ENCODE measurements around the gene CTNNAL1. TPM values are rescaled to one million over a fixed set of nuclear protein-coding genes. Genes with fewer than 3 reads are reported as not detected.

The CTNNAL1 gene
- total and polyA plus RNA-seq, 2 donors (not counting 1 experiment from before 2014, with no cell fraction given) = 0.04 to 1.5 TPM

DNA sequence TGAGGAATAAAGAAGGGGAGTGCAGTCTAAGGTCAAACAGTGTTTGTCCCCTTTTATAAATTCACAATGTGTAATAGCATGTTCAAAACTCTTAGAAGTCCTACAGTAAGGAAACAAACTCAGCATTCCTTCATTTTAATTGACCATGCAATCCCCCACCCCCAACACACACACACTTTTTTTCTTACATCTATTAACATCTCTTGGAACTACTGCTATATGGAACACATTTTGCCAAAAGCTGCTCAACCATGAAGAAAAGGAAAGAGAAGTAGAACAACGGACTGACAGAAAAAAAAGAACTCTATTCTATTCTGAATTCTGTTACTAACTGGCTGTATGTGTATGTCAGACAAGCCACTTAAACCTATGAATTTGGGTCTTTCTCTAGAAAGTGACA, 2.8 kb upstream of the CTNNAL1 start:
- no peak overlapping the region for H3K9ac ChIP-seq (ENCODE audit: low read length)
- no peaks in the 10 kb centered on the region for H3K9me3 ChIP-seq (ENCODE audit: control extremely low read depth in 1 of 3, control insufficient read depth in 2 of 3, insufficient read depth in 1 of 3, low read length in 2 of 3)
- no peak overlapping the region for H3K4me3 Mint-ChIP-seq
- ATAC-seq (ENCODE audit: low read depth) (no peak), DNase-seq (no peak)
- no peaks in the 10 kb centered on the region for H4K20me1 ChIP-seq (ENCODE audit: control insufficient read depth, insufficient read depth, low read length, poor library complexity, severe bottlenecking)
- no CpG with 5 or more reads among the region's 1 CpG for WGBS (ENCODE audit: insufficient coverage)
- no peak overlapping the region for H3K4me3 ChIP-seq (ENCODE audit: control extremely low read depth in 1 of 5, extremely low read depth in 1 of 5, insufficient read depth in 1 of 5, low read depth in 2 of 5, low read length in 4 of 5)
- H2AFZ ChIP-seq (ENCODE audit: insufficient read depth, low read depth, low read length, poor library complexity, severe bottlenecking) = no peak overlapping the region
- H3K4me1 ChIP-seq (ENCODE audit: control insufficient read depth in 2 of 2, insufficient read depth in 2 of 2, low read length in 2 of 2) = peaks cover 13 to 19% of the 10 kb centered on the region in 2 donors
- ChIA-PET CTCF (no interaction called here), POLR2A (no interaction called here)
- H3K36me3 ChIP-seq (replicated peaks in 1 of 2; ENCODE audit: control extremely low read depth in 1 of 2, control insufficient read depth in 1 of 2, extremely low read depth in 1 of 2, insufficient read depth in 2 of 2, low read length in 1 of 2) = peaks cover 6% of the 10 kb centered on the region in 2 experiments
- H3K4me2 ChIP-seq (replicated peaks; ENCODE audit: low read depth, low read length, poor library complexity, severe bottlenecking) = no peak overlapping the region
- H3K27me3 ChIP-seq (replicated peaks in 1 of 4; ENCODE audit: control extremely low read depth in 1 of 4, control insufficient read depth in 3 of 4, insufficient read depth in 4 of 4, low read length in 3 of 4) = peaks cover 0 to 9% (median 3%) of the 10 kb centered on the region in 4 experiments
- TF ChIP-seq EZH2 (IDR thresholded peaks at IDR 0.05; ENCODE audit: borderline replicate concordance, insufficient read depth, low read depth, low read length, poor library complexity, severe bottlenecking) = no peak
- H3K27ac ChIP-seq (ENCODE audit: low read length in 2 of 2) = peak overlapping the region in 1 of 2 donors; percentile 16
- intact Hi-C loops (cut with micrococcal nuclease) = loop anchor here (10.0 kb wide), 1 partner anchor 399 kb away; no protein-coding TSS in a partner anchor
- H3K27me3 Mint-ChIP-seq = peaks cover under 1% of the 10 kb centered on the region
- no peak overlapping the region for H3K27ac Mint-ChIP-seq
- H3K4me1 Mint-ChIP-seq = peaks cover 36% of the 10 kb centered on the region
- H3K79me2 ChIP-seq (ENCODE audit: control insufficient read depth, insufficient read depth, low read length) = no peaks in the 10 kb centered on the region
- no peaks in the 10 kb centered on the region for H3K9me3 Mint-ChIP-seq (ENCODE audit: insufficient read depth)

- H3K79me2 ChIP-seq (ENCODE audit: control insufficient read depth, insufficient read depth, low read length) = no peaks in the 10 kb centered on the region
- peaks cover 16 to 19% of the 10 kb centered on the region in 2 donors for H3K4me1 ChIP-seq (ENCODE audit: control insufficient read depth in 2 of 2, insufficient read depth in 2 of 2, low read length in 2 of 2)
- CTCF ChIA-PET = no interaction called here
- POLR2A ChIA-PET = no interaction called here
- no peak overlapping the region for H3K4me3 ChIP-seq (ENCODE audit: control extremely low read depth in 1 of 5, extremely low read depth in 1 of 5, insufficient read depth in 1 of 5, low read depth in 2 of 5, low read length in 4 of 5)
- Mint-ChIP-seq H3K9me3 (ENCODE audit: insufficient read depth) (no peaks in the 10 kb centered on the region), H3K27me3 (peaks cover 6% of the 10 kb centered on the region), H3K27ac (peak overlapping the region; percentile 43), H3K4me1 (peaks cover 42% of the 10 kb centered on the region), H3K4me3 (peak overlapping the region; percentile 94)
- peaks cover 0 to 16% (median 10%) of the 10 kb centered on the region in 4 experiments for H3K27me3 ChIP-seq (replicated peaks in 1 of 4; ENCODE audit: control extremely low read depth in 1 of 4, control insufficient read depth in 3 of 4, insufficient read depth in 4 of 4, low read length in 3 of 4)
- H3K9ac ChIP-seq (ENCODE audit: low read length) = no peak overlapping the region
- WGBS (ENCODE audit: insufficient coverage) = 98% methylated on average over 6 of the region's 7 CpGs
- H3K27ac ChIP-seq (ENCODE audit: low read length in 2 of 2) = no peak overlapping the region
- H2AFZ ChIP-seq (ENCODE audit: insufficient read depth, low read depth, low read length, poor library complexity, severe bottlenecking) = no peak overlapping the region
- peaks cover 0 to 6% of the 10 kb centered on the region in 2 experiments for H3K36me3 ChIP-seq (replicated peaks in 1 of 2; ENCODE audit: control extremely low read depth in 1 of 2, control insufficient read depth in 1 of 2, extremely low read depth in 1 of 2, insufficient read depth in 2 of 2, low read length in 1 of 2)
- TF ChIP-seq EZH2 (IDR thresholded peaks at IDR 0.05; ENCODE audit: borderline replicate concordance, insufficient read depth, low read depth, low read length, poor library complexity, severe bottlenecking) = no peak
- TF ChIP-seq, protein P1, sequence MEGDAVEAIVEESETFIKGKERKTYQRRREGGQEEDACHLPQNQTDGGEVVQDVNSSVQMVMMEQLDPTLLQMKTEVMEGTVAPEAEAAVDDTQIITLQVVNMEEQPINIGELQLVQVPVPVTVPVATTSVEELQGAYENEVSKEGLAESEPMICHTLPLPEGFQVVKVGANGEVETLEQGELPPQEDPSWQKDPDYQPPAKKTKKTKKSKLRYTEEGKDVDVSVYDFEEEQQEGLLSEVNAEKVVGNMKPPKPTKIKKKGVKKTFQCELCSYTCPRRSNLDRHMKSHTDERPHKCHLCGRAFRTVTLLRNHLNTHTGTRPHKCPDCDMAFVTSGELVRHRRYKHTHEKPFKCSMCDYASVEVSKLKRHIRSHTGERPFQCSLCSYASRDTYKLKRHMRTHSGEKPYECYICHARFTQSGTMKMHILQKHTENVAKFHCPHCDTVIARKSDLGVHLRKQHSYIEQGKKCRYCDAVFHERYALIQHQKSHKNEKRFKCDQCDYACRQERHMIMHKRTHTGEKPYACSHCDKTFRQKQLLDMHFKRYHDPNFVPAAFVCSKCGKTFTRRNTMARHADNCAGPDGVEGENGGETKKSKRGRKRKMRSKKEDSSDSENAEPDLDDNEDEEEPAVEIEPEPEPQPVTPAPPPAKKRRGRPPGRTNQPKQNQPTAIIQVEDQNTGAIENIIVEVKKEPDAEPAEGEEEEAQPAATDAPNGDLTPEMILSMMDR (IDR thresholded peaks at IDR 0.05) = no peak
- ATAC-seq (ENCODE audit: low read depth) = no peak
- no peaks in the 10 kb centered on the region for H3K9me3 ChIP-seq (ENCODE audit: control extremely low read depth in 1 of 3, control insufficient read depth in 2 of 3, insufficient read depth in 1 of 3, low read length in 2 of 3)
- intact Hi-C loops (cut with micrococcal nuclease) = loop anchor here (5.0 to 10.0 kb wide), 4 partner anchors 308 to 1732 kb away; partner anchors contain the start of genes EPB41L4B, RAD23B and TXN
- peak; percentile 16 for DNase-seq
- no peaks in the 10 kb centered on the region for H4K20me1 ChIP-seq (ENCODE audit: control insufficient read depth, insufficient read depth, low read length, poor library complexity, severe bottlenecking)
- no peak overlapping the region for H3K4me2 ChIP-seq (replicated peaks; ENCODE audit: low read depth, low read length, poor library complexity, severe bottlenecking)
Observed at GRCh38 chr9:109014608-109015280, 1.4 kb upstream of the CTNNAL1 start.
